ENCODE results near the gene SLC47A2.

The SLC47A2 gene

DNA sequence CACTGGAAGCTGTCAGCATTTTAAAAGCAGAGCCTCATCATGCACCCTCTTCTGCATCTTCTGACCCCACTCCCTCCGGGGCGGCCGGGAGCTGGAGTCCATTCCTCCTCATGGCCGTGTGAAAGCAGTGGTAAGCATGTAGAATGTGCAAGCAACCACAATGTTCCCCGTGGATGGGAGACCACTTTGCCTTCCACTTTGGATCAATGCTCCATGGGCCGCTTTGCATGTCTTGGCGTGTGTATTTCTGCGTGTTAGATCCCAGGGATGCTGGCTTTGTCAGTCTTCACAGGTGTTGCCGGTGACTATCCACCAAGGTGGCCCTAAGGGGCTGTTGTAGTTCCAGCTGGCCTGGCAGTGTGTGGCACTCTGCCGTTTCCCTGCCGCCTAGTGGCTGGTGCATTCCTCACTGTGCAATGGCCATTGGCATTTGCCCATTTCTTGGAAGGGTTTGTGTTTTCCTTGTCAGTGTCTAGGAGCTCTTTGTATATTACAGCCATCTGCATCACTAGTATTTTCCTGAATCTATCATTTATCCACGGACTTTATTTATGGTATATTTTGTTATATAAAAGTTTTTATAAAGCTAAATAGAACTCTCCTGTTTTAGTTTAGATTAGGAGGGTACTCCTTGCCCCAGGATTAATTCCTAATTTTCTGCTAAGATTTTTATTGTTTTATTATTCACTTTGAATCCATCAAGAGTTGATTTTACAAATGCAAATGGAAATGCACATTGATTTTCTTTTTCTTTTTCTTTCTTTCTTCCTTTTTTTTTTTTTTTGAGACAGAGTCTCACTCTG is 37.5 kb upstream of the SLC47A2 start:
- Histone ChIP-seq H3K4ac (ENCODE audit: low read length) (no peak overlapping the region), H3K27me3 (ENCODE audit: control insufficient read depth in 3 of 3, insufficient read depth in 3 of 3, low read depth in 1 of 3, low read length in 3 of 3) (peaks cover 0 to 40% (median 0%) of the 10 kb centered on the region in 3 experiments), H4K91ac (ENCODE audit: low read depth, low read length, poor library complexity) (no peak overlapping the region), H3K14ac (ENCODE audit: low read length) (no peak overlapping the region), H2AK5ac (ENCODE audit: low read depth, low read length) (no peak overlapping the region), H3K4me3 (ENCODE audit: low read length in 2 of 2) (no peak overlapping the region), H2BK12ac (ENCODE audit: low read length) (no peak overlapping the region), H2AFZ (ENCODE audit: low read length) (no peak overlapping the region), H2BK5ac (ENCODE audit: low read length) (no peak overlapping the region), H4K8ac (ENCODE audit: low read depth, low read length) (no peak overlapping the region), H3K27ac (replicated peaks; ENCODE audit: low read length) (no peak overlapping the region), H3K4me2 (ENCODE audit: insufficient read depth, low read length, poor library complexity, severe bottlenecking) (no peak overlapping the region), H3K79me1 (ENCODE audit: low read depth, low read length) (no peaks in the 10 kb centered on the region), H2BK15ac (ENCODE audit: low read length) (no peak overlapping the region), H2BK120ac (ENCODE audit: low read depth, low read length) (no peak overlapping the region), H3K36me3 (replicated peaks in 1 of 2; ENCODE audit: control insufficient read depth in 2 of 2, insufficient read depth in 2 of 2, low read length in 2 of 2) (no peaks in the 10 kb centered on the region), H3K9me3 (replicated peaks in 1 of 2; ENCODE audit: control insufficient read depth in 2 of 2, insufficient read depth in 1 of 2, low read depth in 1 of 2, low read length in 2 of 2) (no peaks in the 10 kb centered on the region), H3K4me1 (ENCODE audit: control insufficient read depth in 2 of 2, insufficient read depth in 1 of 2, low read depth in 1 of 2, low read length in 2 of 2) (peaks cover 0 to 3% of the 10 kb centered on the region in 2 donors), H3K18ac (ENCODE audit: low read length) (peak overlapping the region; percentile 24), H3K23ac (ENCODE audit: low read depth, low read length, poor library complexity) (no peak overlapping the region), H3K9ac (ENCODE audit: low read depth, low read length, poor library complexity) (no peak overlapping the region)
- DNase-seq (ENCODE audit: low spot score): no peak
- no CpG with 5 or more reads among the region's 12 CpGs for WGBS, 2 donors (ENCODE audit: extremely low coverage in 2 of 2, insufficient read length in 2 of 2, insufficient replicate concordance in 1 of 2)

DNA sequence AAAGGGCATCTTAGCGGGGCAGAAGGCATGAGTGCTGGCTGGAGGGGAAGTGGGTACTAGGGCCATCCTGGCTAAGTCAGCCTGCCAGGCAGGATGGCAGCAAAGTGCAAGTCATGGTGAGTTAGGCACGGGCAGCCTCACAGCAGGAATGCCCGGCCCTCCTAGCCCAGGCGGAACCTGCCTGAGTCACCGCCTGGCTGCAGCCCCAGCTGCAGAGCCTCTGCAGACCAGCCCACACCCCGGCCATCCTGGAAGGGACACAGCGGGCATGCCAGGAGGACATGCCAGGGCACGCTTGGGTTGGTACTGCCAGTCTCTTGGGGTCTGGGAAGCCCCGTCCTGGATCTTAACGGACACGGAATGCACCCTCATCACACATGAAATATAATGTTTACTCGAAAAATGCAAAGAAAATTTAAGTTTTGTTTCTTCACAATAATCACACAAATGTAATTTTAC is 36.7 kb upstream of the SLC47A2 start:
- Histone ChIP-seq H3K9me3 (replicated peaks in 1 of 2; ENCODE audit: control insufficient read depth in 2 of 2, insufficient read depth in 1 of 2, low read depth in 1 of 2, low read length in 2 of 2) (no peaks in the 10 kb centered on the region), H3K4me3 (ENCODE audit: low read length in 2 of 2) (no peak overlapping the region), H3K27me3 (ENCODE audit: control insufficient read depth in 3 of 3, insufficient read depth in 3 of 3, low read depth in 1 of 3, low read length in 3 of 3) (peaks cover 0 to 47% (median 0%) of the 10 kb centered on the region in 3 experiments), H3K4me1 (ENCODE audit: control insufficient read depth in 2 of 2, insufficient read depth in 1 of 2, low read depth in 1 of 2, low read length in 2 of 2) (peaks cover 0 to 5% of the 10 kb centered on the region in 2 donors), H2AFZ (ENCODE audit: low read length) (no peak overlapping the region), H3K4ac (ENCODE audit: low read length) (peak overlapping the region; percentile 44), H2BK120ac (ENCODE audit: low read depth, low read length) (no peak overlapping the region), H4K8ac (ENCODE audit: low read depth, low read length) (no peak overlapping the region), H3K9ac (ENCODE audit: low read depth, low read length, poor library complexity) (peak overlapping the region; percentile 78), H3K4me2 (ENCODE audit: insufficient read depth, low read length, poor library complexity, severe bottlenecking) (no peak overlapping the region), H3K14ac (ENCODE audit: low read length) (no peak overlapping the region), H3K23ac (ENCODE audit: low read depth, low read length, poor library complexity) (no peak overlapping the region), H4K91ac (ENCODE audit: low read depth, low read length, poor library complexity) (peak overlapping the region; percentile 86), H3K79me1 (ENCODE audit: low read depth, low read length) (no peaks in the 10 kb centered on the region), H3K27ac (replicated peaks; ENCODE audit: low read length) (no peak overlapping the region), H2AK5ac (ENCODE audit: low read depth, low read length) (peak overlapping the region; percentile 78), H2BK5ac (ENCODE audit: low read length) (peak overlapping the region; percentile 16), H3K18ac (ENCODE audit: low read length) (peak overlapping the region; percentile 84), H2BK12ac (ENCODE audit: low read length) (no peak overlapping the region), H3K36me3 (replicated peaks in 1 of 2; ENCODE audit: control insufficient read depth in 2 of 2, insufficient read depth in 2 of 2, low read length in 2 of 2) (no peaks in the 10 kb centered on the region), H2BK15ac (ENCODE audit: low read length) (peak overlapping the region; percentile 38)
- WGBS, 2 donors (ENCODE audit: extremely low coverage in 2 of 2, insufficient read length in 2 of 2, insufficient replicate concordance in 1 of 2): no CpG with 5 or more reads among the region's 12 CpGs
- no peak for DNase-seq (ENCODE audit: low spot score)

DNA sequence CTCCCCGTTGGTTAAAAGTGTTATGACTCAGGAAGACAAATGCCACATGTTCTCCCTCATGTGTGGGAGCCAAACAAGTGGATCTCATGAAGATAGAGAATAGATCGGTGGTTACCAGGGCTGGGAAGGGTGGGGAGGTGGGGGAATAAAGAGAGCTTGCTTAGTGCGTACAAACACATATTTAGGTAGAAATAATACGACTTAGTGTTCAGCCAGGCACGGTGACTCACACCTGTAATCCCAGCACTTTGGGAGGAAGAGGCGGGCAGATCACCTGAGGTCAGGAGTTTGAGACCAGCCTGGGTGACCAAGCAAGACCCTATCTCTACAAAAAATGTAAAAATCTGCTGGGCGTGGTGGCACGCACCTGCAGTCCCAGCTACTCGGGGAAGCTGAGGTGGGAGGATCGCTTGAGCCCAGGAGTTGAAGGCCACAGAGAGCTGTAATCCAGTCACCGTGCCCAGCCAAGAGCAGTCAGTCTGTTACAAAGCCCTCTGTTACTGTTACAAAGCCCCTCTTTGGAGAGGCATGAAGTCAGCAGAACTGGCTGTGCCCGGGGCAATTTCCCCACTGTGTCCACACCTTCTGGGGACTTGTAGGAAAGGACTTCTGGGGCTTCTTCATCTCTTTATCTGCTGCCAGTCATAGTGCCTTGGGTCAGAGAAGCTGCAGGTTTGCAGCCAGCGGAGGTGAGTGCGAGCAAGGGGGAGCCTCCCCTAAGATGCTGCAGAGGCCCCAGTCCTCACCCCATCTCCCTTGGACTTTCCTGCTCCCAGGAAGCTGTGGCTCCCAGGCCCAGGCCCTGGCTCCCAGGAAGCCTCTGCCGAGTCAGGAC is 36.0 kb upstream of the SLC47A2 start:
- Histone ChIP-seq H2BK12ac (ENCODE audit: low read length) (no peak overlapping the region), H3K4ac (ENCODE audit: low read length) (peak overlapping the region; percentile 44), H3K4me2 (ENCODE audit: insufficient read depth, low read length, poor library complexity, severe bottlenecking) (no peak overlapping the region), H2AFZ (ENCODE audit: low read length) (no peak overlapping the region), H3K9me3 (replicated peaks in 1 of 2; ENCODE audit: control insufficient read depth in 2 of 2, insufficient read depth in 1 of 2, low read depth in 1 of 2, low read length in 2 of 2) (no peaks in the 10 kb centered on the region), H3K4me3 (ENCODE audit: low read length in 2 of 2) (no peak overlapping the region), H2BK120ac (ENCODE audit: low read depth, low read length) (no peak overlapping the region), H3K4me1 (ENCODE audit: control insufficient read depth in 2 of 2, insufficient read depth in 1 of 2, low read depth in 1 of 2, low read length in 2 of 2) (peaks cover 0 to 5% of the 10 kb centered on the region in 2 donors), H3K79me1 (ENCODE audit: low read depth, low read length) (no peaks in the 10 kb centered on the region), H3K27me3 (ENCODE audit: control insufficient read depth in 3 of 3, insufficient read depth in 3 of 3, low read depth in 1 of 3, low read length in 3 of 3) (peaks cover 0 to 53% (median 0%) of the 10 kb centered on the region in 3 experiments), H4K91ac (ENCODE audit: low read depth, low read length, poor library complexity) (peak overlapping the region; percentile 86), H3K27ac (replicated peaks; ENCODE audit: low read length) (no peak overlapping the region), H3K23ac (ENCODE audit: low read depth, low read length, poor library complexity) (no peak overlapping the region), H3K14ac (ENCODE audit: low read length) (no peak overlapping the region), H3K9ac (ENCODE audit: low read depth, low read length, poor library complexity) (peak overlapping the region; percentile 78), H3K18ac (ENCODE audit: low read length) (peak overlapping the region; percentile 84), H2AK5ac (ENCODE audit: low read depth, low read length) (peak overlapping the region; percentile 78), H2BK5ac (ENCODE audit: low read length) (peak overlapping the region; percentile 16), H2BK15ac (ENCODE audit: low read length) (peak overlapping the region; percentile 38), H4K8ac (ENCODE audit: low read depth, low read length) (no peak overlapping the region), H3K36me3 (replicated peaks in 1 of 2; ENCODE audit: control insufficient read depth in 2 of 2, insufficient read depth in 2 of 2, low read length in 2 of 2) (no peaks in the 10 kb centered on the region)
- DNase-seq (ENCODE audit: low spot score): no peak
- no CpG with 5 or more reads among the region's 15 CpGs for WGBS, 2 donors (ENCODE audit: extremely low coverage in 2 of 2, insufficient read length in 2 of 2, insufficient replicate concordance in 1 of 2)

DNA sequence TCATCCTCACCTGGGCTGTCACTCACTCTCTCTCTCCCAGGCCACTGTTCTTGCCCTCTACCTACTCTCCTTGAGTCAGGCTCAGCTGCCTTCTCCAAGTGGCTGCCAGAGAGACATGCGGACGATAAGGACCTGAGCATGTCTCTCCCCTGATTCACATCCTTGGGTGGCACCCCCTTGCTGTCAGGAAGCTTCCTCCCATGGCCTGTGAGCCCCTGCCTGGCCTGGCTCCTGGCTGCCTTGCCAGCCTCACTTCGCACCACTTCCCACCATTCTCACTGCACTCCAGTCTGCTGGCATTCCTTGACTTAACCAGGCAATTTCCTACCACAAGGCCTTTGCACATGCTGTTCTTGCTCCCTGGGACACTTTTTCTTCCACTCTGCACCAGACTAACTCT is 34.5 kb upstream of the SLC47A2 start:
- H3K4me2 ChIP-seq (ENCODE audit: insufficient read depth, low read length, poor library complexity, severe bottlenecking): no peak overlapping the region
- H2BK15ac ChIP-seq (ENCODE audit: low read length): no peak overlapping the region
- H3K4ac ChIP-seq (ENCODE audit: low read length): no peak overlapping the region
- no peak overlapping the region for H3K18ac ChIP-seq (ENCODE audit: low read length)
- no peak overlapping the region for H2BK5ac ChIP-seq (ENCODE audit: low read length)
- H3K23ac ChIP-seq (ENCODE audit: low read depth, low read length, poor library complexity): no peak overlapping the region
- no peak overlapping the region for H3K27ac ChIP-seq (replicated peaks; ENCODE audit: low read length)
- H4K91ac ChIP-seq (ENCODE audit: low read depth, low read length, poor library complexity): no peak overlapping the region
- no peak overlapping the region for H2AFZ ChIP-seq (ENCODE audit: low read length)
- peak overlapping the region in 1 of 2 donors; percentile 14 for H3K4me3 ChIP-seq (ENCODE audit: low read length in 2 of 2)
- no peak overlapping the region for H2BK12ac ChIP-seq (ENCODE audit: low read length)
- no peak overlapping the region for H3K14ac ChIP-seq (ENCODE audit: low read length)
- H3K9me3 ChIP-seq (replicated peaks in 1 of 2; ENCODE audit: control insufficient read depth in 2 of 2, insufficient read depth in 1 of 2, low read depth in 1 of 2, low read length in 2 of 2): no peaks in the 10 kb centered on the region
- no peak for DNase-seq (ENCODE audit: low spot score)
- no peaks in the 10 kb centered on the region for H3K79me1 ChIP-seq (ENCODE audit: low read depth, low read length)
- H3K27me3 ChIP-seq (ENCODE audit: control insufficient read depth in 3 of 3, insufficient read depth in 3 of 3, low read depth in 1 of 3, low read length in 3 of 3): peaks cover 0 to 58% (median 0%) of the 10 kb centered on the region in 3 experiments
- no peak overlapping the region for H4K8ac ChIP-seq (ENCODE audit: low read depth, low read length)
- peaks cover 0 to 5% of the 10 kb centered on the region in 2 donors for H3K4me1 ChIP-seq (ENCODE audit: control insufficient read depth in 2 of 2, insufficient read depth in 1 of 2, low read depth in 1 of 2, low read length in 2 of 2)
- H3K9ac ChIP-seq (ENCODE audit: low read depth, low read length, poor library complexity): no peak overlapping the region
- H2AK5ac ChIP-seq (ENCODE audit: low read depth, low read length): no peak overlapping the region
- no peak overlapping the region for H2BK120ac ChIP-seq (ENCODE audit: low read depth, low read length)
- H3K36me3 ChIP-seq (replicated peaks in 1 of 2; ENCODE audit: control insufficient read depth in 2 of 2, insufficient read depth in 2 of 2, low read length in 2 of 2): no peaks in the 10 kb centered on the region
- WGBS, 2 donors (ENCODE audit: extremely low coverage in 2 of 2, insufficient read length in 2 of 2, insufficient replicate concordance in 1 of 2): no CpG with 5 or more reads among the region's 3 CpGs

All from neuronal stem cell (in vitro differentiated cells).